Adipocyte (in vitro differentiated cells): ENCODE measurements around the gene CSTPP1.
"Not testable (repeated sequence)": the region's sequence is repeated elsewhere in the genome, so short reads cannot be mapped to it uniquely, and the experiment has no call there.

Experiments
- DNase-seq: peaks from one replicate; pipeline ENCODE4 v3.0.0-alpha.2; 2015; ENCODE audit warnings: low read depth
- H3K27me3 ChIP-seq: replicated peaks from 2 replicates; pipeline ENCODE4 v1.7.0; 2013; ENCODE audit warnings: mild to moderate bottlenecking, low read length, moderate library complexity; ENCODE audit not compliant: control insufficient read depth, insufficient read depth
- H3K36me3 ChIP-seq: 2 replicates; pipeline ENCODE4 v1.7.0; 2013; ENCODE audit warnings: low read length, mild to moderate bottlenecking, moderate library complexity; ENCODE audit not compliant: control insufficient read depth, insufficient read depth, severe bottlenecking
- H3K4me1 ChIP-seq: 2 replicates; pipeline ENCODE4 v1.7.0; 2013; ENCODE audit warnings: mild to moderate bottlenecking, low read length, moderate library complexity; ENCODE audit not compliant: control insufficient read depth, insufficient read depth
- H3K4me3 ChIP-seq: 2 replicates; pipeline ENCODE4 v1.7.0; 2013; ENCODE audit warnings: mild to moderate bottlenecking, low read length, moderate library complexity
- H3K9ac ChIP-seq: 2 replicates; pipeline ENCODE4 v1.7.0; 2013; ENCODE audit warnings: mild to moderate bottlenecking, low read length, moderate library complexity
- H3K9me3 ChIP-seq: 2 replicates; pipeline ENCODE4 v1.7.0; 2013; ENCODE audit warnings: mild to moderate bottlenecking, low read length, moderate library complexity; ENCODE audit not compliant: control insufficient read depth

Gene CSTPP1

DNA sequence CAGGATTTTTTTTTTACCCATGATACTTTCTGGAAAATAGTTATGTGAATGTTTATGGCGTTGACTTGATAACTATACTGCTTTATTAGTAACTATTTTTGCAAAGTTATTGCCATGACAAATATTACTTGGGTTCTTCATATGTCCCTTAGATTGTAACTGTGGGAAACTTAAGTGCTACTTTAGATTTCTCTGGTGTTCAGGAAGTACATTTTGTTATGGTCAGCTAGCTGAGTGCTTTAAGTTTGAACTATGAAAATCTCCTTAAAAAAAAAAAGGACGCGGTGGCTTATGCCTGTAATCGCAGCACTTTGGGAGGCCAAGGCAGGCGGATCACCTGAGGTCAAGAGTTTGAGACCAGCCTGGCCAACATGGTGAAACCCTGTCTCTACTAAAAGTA, 42.8 kb downstream of the CSTPP1 start:
- no peak overlapping the region for H3K4me3 ChIP-seq
- H3K27me3 ChIP-seq: no peaks in the 10 kb centered on the region
- H3K36me3 ChIP-seq: no peaks in the 10 kb centered on the region
- peaks cover 8% of the 10 kb centered on the region for H3K4me1 ChIP-seq
- no peak overlapping the region for H3K9ac ChIP-seq
- no peak for DNase-seq
- no peaks in the 10 kb centered on the region for H3K9me3 ChIP-seq

GRCh38 chr11:46981436-46981835, 44.9 kb downstream of the CSTPP1 start:
- Histone ChIP-seq H3K9me3 (no peaks in the 10 kb centered on the region), H3K27me3 (no peaks in the 10 kb centered on the region), H3K36me3 (no peaks in the 10 kb centered on the region), H3K4me1 (peaks cover 8% of the 10 kb centered on the region), H3K4me3 (no peak overlapping the region), H3K9ac (no peak overlapping the region)
- no peak for DNase-seq

DNA sequence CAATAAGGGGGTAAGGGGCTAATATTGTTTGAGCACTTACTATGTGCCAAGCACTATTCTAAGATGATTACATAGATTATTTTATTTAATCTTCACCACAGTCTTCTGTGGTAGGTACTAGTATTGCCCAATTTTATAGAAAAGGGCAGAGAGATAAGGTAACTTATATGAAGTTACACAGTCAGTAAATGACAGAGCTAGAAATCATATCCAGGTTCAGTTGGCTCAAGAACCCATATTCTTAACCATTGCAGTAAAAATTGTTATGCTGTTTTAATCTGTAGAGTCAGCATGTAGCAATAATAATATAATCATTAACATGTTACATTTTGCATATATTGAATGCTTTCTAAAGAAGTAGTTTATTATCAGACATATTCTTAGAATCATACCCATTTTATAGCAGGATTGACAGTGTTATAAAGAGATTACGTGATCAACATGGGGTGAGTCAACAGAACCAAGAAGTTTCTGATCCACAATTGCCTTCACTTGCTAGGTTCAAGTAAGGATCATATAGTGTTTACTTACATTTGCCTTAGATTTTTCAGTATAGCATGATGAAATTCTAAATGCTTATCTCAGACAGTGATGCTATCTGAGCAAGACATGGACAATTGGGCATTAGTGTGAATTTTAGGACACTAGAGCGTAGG, 46.4 kb downstream of the CSTPP1 start:
- H3K27me3 ChIP-seq: no peaks in the 10 kb centered on the region
- H3K36me3 ChIP-seq: no peaks in the 10 kb centered on the region
- no peaks in the 10 kb centered on the region for H3K9me3 ChIP-seq
- H3K4me3 ChIP-seq: no peak overlapping the region
- no peak for DNase-seq
- H3K4me1 ChIP-seq: peaks cover 8% of the 10 kb centered on the region
- no peak overlapping the region for H3K9ac ChIP-seq

- no peak for DNase-seq
- Histone ChIP-seq H3K27me3 (no peaks in the 10 kb centered on the region), H3K36me3 (no peaks in the 10 kb centered on the region), H3K9ac (no peak overlapping the region), H3K4me1 (peaks cover 1% of the 10 kb centered on the region), H3K4me3 (no peak overlapping the region), H3K9me3 (no peaks in the 10 kb centered on the region)
These were observed 47.0 kb downstream of the CSTPP1 start for GRCh38 chr11:46983598-46983997.

DNA sequence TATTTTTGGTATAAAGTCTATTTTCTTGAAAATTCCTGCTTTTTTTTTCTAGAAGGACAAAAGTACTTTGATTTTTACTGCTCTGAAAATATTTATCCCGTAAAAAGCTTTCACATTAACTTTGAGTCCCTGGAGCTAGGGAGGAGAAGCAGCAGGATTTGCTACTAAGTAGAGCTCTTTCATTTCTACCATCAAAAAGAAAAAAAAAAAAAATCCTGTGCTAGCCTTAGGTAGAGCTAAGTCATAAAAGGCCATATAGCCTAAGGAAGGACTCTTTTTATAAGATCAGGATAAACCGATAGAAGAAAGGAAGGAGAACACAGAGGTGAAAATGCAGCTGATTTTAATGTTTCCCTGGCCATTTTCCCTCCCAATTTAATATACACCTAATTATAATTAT, 48.0 kb downstream of the CSTPP1 start:
- Histone ChIP-seq H3K9me3 (no peaks in the 10 kb centered on the region), H3K9ac (no peak overlapping the region), H3K4me1 (no peaks in the 10 kb centered on the region), H3K4me3 (no peak overlapping the region), H3K27me3 (no peaks in the 10 kb centered on the region), H3K36me3 (peaks cover 1% of the 10 kb centered on the region)
- no peak for DNase-seq

GRCh38 chr11:46984987-46985386, 48.4 kb downstream of the CSTPP1 start:
- no peaks in the 10 kb centered on the region for H3K27me3 ChIP-seq
- H3K9ac ChIP-seq: no peak overlapping the region
- no peaks in the 10 kb centered on the region for H3K9me3 ChIP-seq
- DNase-seq: no peak
- H3K36me3 ChIP-seq: peaks cover 5% of the 10 kb centered on the region
- H3K4me1 ChIP-seq: no peaks in the 10 kb centered on the region
- H3K4me3 ChIP-seq: no peak overlapping the region

GRCh38 chr11:46987183-46987582, 50.6 kb downstream of the CSTPP1 start:
- H3K9ac ChIP-seq: no peak overlapping the region
- H3K4me1 ChIP-seq: no peaks in the 10 kb centered on the region
- no peaks in the 10 kb centered on the region for H3K27me3 ChIP-seq
- H3K36me3 ChIP-seq: peaks cover 5% of the 10 kb centered on the region
- DNase-seq: no peak
- no peak overlapping the region for H3K4me3 ChIP-seq
- H3K9me3 ChIP-seq: no peaks in the 10 kb centered on the region

DNA sequence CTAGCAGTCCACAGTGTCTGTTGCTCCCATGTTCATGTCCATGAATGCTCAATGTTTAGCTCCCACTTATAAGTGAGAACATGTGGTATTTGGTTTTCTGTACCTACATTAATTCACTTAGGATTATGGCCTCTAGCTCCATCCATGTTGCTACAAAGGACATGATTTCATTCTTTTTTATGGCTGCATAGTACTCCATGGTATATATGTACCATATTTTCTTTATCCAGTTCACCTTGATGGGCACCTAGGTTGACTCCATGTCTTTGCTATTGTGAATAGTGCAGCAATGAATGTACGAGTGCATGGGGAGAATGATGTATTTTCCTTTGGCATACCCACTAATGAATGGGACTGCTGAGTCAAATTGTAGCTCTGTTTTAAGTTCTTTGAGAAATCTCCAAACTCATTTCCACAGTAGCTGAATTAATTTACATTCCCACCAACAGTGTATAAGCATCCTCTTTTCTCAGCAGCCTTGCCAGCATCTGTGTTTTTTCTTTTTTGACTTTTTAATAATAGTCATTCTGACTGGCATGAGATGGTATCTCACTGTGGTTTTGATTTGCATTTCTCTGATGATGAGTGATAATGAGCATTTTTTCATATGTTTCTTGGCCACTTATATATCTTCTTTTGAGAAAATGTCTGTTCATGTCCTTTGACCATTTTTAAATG, 53.4 kb downstream of the CSTPP1 start:
- not testable (repeated sequence) for H3K9me3 ChIP-seq, H3K4me3 ChIP-seq, H3K9ac ChIP-seq, H3K27me3 ChIP-seq, DNase-seq, H3K4me1 ChIP-seq, H3K36me3 ChIP-seq

DNA sequence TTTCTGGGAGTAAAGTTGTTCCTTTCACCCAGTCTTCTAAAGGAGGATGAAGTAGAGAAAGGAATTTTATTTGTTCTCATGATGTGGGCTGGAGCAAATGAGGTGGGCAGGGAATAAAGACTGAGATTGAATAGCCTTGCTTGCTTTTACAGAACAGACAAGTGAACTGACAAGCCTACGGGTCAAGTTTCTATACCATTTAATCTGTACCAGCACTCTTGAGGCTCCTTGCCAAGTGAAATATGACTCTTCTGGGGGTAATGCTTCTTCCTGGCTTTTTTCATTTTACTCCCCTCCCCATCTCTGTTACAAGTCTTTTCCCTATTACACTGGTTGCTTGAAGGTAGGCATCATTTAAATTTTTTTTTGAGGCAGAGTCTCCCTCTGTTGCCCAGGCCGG, 54.8 kb downstream of the CSTPP1 start:
- no peak overlapping the region for H3K4me3 ChIP-seq

DNA sequence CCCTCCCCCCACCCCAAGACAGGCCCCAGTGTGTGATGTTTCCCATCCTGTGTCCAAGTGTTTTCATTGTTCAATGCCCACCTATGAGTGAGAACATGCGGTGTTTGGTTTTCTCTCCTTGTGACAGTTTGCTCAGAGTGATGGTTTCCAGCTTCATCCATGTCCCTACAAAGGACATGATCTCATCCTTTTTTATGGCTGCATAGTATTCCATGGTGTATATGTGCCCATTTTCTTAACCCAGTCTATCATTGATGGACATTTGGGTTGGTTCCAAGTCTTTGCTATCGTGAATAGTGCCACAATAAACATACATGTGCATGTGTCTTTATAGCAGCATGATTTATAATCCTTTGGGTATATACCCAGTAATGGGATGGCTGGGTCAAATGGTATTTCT, 55.8 kb downstream of the CSTPP1 start:
- not testable (repeated sequence) for H3K9me3 ChIP-seq, H3K36me3 ChIP-seq, H3K4me1 ChIP-seq, H3K27me3 ChIP-seq, DNase-seq, H3K9ac ChIP-seq, H3K4me3 ChIP-seq

More for the DNA sequence above, 54.8 kb downstream of the CSTPP1 start:
- H3K36me3 ChIP-seq: peaks cover 5% of the 10 kb centered on the region
- no peaks in the 10 kb centered on the region for H3K4me1 ChIP-seq
- no peaks in the 10 kb centered on the region for H3K9me3 ChIP-seq
- H3K27me3 ChIP-seq: no peaks in the 10 kb centered on the region
- H3K9ac ChIP-seq: no peak overlapping the region
- peak; percentile 22 for DNase-seq

- H3K36me3 ChIP-seq, H3K9me3 ChIP-seq, H3K4me3 ChIP-seq, DNase-seq, H3K4me1 ChIP-seq, H3K27me3 ChIP-seq, H3K9ac ChIP-seq: not testable (repeated sequence)
These were observed 61.2 kb downstream of the CSTPP1 start for GRCh38 chr11:46997796-46998195.

- H3K9ac ChIP-seq: no peak overlapping the region
- H3K27me3 ChIP-seq: no peaks in the 10 kb centered on the region
- no peaks in the 10 kb centered on the region for H3K9me3 ChIP-seq
- peaks cover 20% of the 10 kb centered on the region for H3K4me1 ChIP-seq
- no peak overlapping the region for H3K4me3 ChIP-seq
- H3K36me3 ChIP-seq: no peaks in the 10 kb centered on the region
- no peak for DNase-seq
These were observed 62.7 kb downstream of the CSTPP1 start for GRCh38 chr11:46999217-46999616.
